Liver (tissue), 9 donors: Measurements from ENCODE around the gene DCUN1D2. TPM values are rescaled to one million over a fixed set of nuclear protein-coding genes. Genes with fewer than 3 reads are reported as not detected.

Experiments used
- DNase-seq: peaks from one replicate; pipeline ENCODE4 v3.0.0-alpha.2; 2017; ENCODE audit warnings: low spot score
- H3K27ac ChIP-seq, 2 donors: one replicate each; pipeline ENCODE4 v1.7.0; 2013; ENCODE audit warnings: inconsistent platforms in 2 of 2, low read length in 2 of 2, control low read depth in 1 of 2, low read depth in 1 of 2, mild to moderate bottlenecking in 1 of 2
- H3K27me3 ChIP-seq, 4 donors: one replicate each; pipeline versions ENCODE4 v1.6.1 to v1.7.0; 2013; ENCODE audit warnings: low read length in 3 of 4, inconsistent platforms in 1 of 4, mild to moderate bottlenecking in 1 of 4, moderate library complexity in 1 of 4; ENCODE audit not compliant: control insufficient read depth in 4 of 4, insufficient read depth in 4 of 4
- H3K36me3 ChIP-seq, 4 donors: one replicate each; pipeline versions ENCODE4 v1.6.1 to v1.7.0; 2013; ENCODE audit warnings: low read length in 3 of 4, mild to moderate bottlenecking in 3 of 4, low read depth in 1 of 4, moderate library complexity in 1 of 4; ENCODE audit not compliant: control insufficient read depth in 4 of 4, insufficient read depth in 3 of 4
- H3K4me1 ChIP-seq, 4 donors: one replicate each; pipeline versions ENCODE4 v1.6.1 to v1.7.0; 2013; ENCODE audit warnings: low read length in 3 of 4, mild to moderate bottlenecking in 3 of 4, moderate library complexity in 1 of 4; ENCODE audit not compliant: control insufficient read depth in 4 of 4, insufficient read depth in 4 of 4
- H3K4me3 ChIP-seq, 3 donors: one replicate each; pipeline versions ENCODE4 v1.6.1 to v1.7.0; 2013; ENCODE audit warnings: low read length in 3 of 3, control low read depth in 1 of 3, low read depth in 1 of 3, mild to moderate bottlenecking in 1 of 3
- H3K9ac ChIP-seq, 2 donors: one replicate each; pipeline ENCODE4 v1.7.0; 2013; ENCODE audit warnings: low read length in 2 of 2, mild to moderate bottlenecking in 2 of 2, moderate library complexity in 2 of 2, control low read depth in 1 of 2, low read depth in 1 of 2
- H3K9me3 ChIP-seq, 4 donors: one replicate each; pipeline versions ENCODE4 v1.6.1 to v1.7.0; 2013; ENCODE audit warnings: low read length in 3 of 4; ENCODE audit not compliant: control insufficient read depth in 4 of 4
- CTCF ChIP-seq: fragments of 150-350 bp; IDR thresholded peaks from 2 replicates; pipeline ENCODE4 v1.5.1; 2017; ENCODE audit warnings: improper control_type of control experiment, low read depth, low read length; ENCODE audit not compliant: missing input control
- GABPA ChIP-seq, 2 donors: IDR thresholded peaks in 1 of 2; conservative IDR thresholded peaks in 1 of 2; 2 replicates each; pipeline ENCODE4 v1.6.1; 2016; ENCODE audit warnings: antibody characterized with exemption in 2 of 2, mild to moderate bottlenecking in 1 of 2, moderate library complexity in 1 of 2
- MAX ChIP-seq: IDR thresholded peaks from 2 replicates; pipeline ENCODE4 v1.6.1; 2016; ENCODE audit warnings: antibody characterized with exemption
- REST ChIP-seq: IDR thresholded peaks from 2 replicates; pipeline ENCODE4 v1.6.1; 2016; ENCODE audit warnings: antibody characterized with exemption, mild to moderate bottlenecking
- TAF1 ChIP-seq: conservative IDR thresholded peaks from 2 replicates; pipeline ENCODE4 v1.6.1; 2016; ENCODE audit warnings: antibody characterized with exemption, mild to moderate bottlenecking
- YY1 ChIP-seq: IDR thresholded peaks from 2 replicates; pipeline ENCODE4 v1.6.1; 2016; ENCODE audit warnings: antibody characterized with exemption, mild to moderate bottlenecking
- WGBS: extraction: QIAGEN DNeasy Blood & Tissue Kit; methylation state at CpG from one replicate; pipeline ENCODE4 v1.1.7; 2013; 5-methylcytosine and 5-hydroxymethylcytosine counted together
- polyA plus RNA-seq, 2 donors: library from polyadenylated mRNA; stranded (reverse) in 1 of 2; unstranded in 1 of 2; fragments of 200-250 nt in 1 of 2; fragments of >200 nt in 1 of 2; fragmentation: Nextera tagmentation in 1 of 2; extraction: Ambion mirVana in 1 of 2; gene quantifications; one replicate each; pipeline versions ENCODE4 v1.2.1 to v1.2.3, GENCODE V29; 2013 to 2015
- total RNA-seq, 2 donors: library from RNA; depleted of rRNA; stranded (reverse); fragments of >200 nt; gene quantifications; one replicate each; pipeline ENCODE4 v1.2.3, GENCODE V29; 2014
- donor health status: healthy.
- donor health status: healthy.
- donor health status: healthy.
- donor health status: healthy.
- donor health status: healthy.

Gene DCUN1D2
- total and polyA plus RNA-seq, 4 donors, result 4.0 to 13.1 (median 5.5) TPM

GRCh38 chr13:113483504-113484293, 6.8 kb downstream of the DCUN1D2 start:
- TF ChIP-seq YY1 (no peak), REST (no peak), MAX (no peak)
- Histone ChIP-seq H3K9ac (no peak overlapping the region), H3K27ac (no peak overlapping the region), H3K27me3 (no peaks in the 10 kb centered on the region), H3K9me3 (no peaks in the 10 kb centered on the region), H3K36me3 (peaks cover 0 to 7% (median 5%) of the 10 kb centered on the region in 4 donors), H3K4me1 (peaks cover 0 to 16% (median 2%) of the 10 kb centered on the region in 4 donors), H3K4me3 (no peak overlapping the region)
- WGBS, result 93% methylated on average over 36 of the region's 36 CpGs
- no peak for DNase-seq

- peaks cover 0 to 7% (median 5%) of the 10 kb centered on the region in 4 donors for H3K36me3 ChIP-seq
- no peak overlapping the region for H3K27ac ChIP-seq
- no peaks in the 10 kb centered on the region for H3K9me3 ChIP-seq
- no peaks in the 10 kb centered on the region for H3K27me3 ChIP-seq
- DNase-seq, result no peak
- no peak overlapping the region for H3K9ac ChIP-seq
- 93% methylated on average over 7 of the region's 7 CpGs for WGBS
- H3K4me1 ChIP-seq, result peaks cover 0 to 12% (median 2%) of the 10 kb centered on the region in 4 donors
- H3K4me3 ChIP-seq, result no peak overlapping the region
- no peak for TF ChIP-seq TAF1
- no peak for TF ChIP-seq GABPA (IDR thresholded peaks at IDR 0.05 in 1 of 2, conservative IDR thresholded peaks at IDR 0.05 in 1 of 2)
- TF ChIP-seq REST, result no peak
- no peak for TF ChIP-seq CTCF
Measured at GRCh38 chr13:113483081-113483480, 7.4 kb downstream of the DCUN1D2 start.
